Right atrium auricular region (tissue), 2 donors: ENCODE results near the gene CAMSAP3. TPM values are rescaled to one million over a fixed set of nuclear protein-coding genes. Genes with fewer than 3 reads are reported as not detected.

ENCODE experiments used
- DNase-seq: peaks from one replicate; pipeline ENCODE4 v3.0.0-alpha.2; 2019; ENCODE audit warnings: low spot score
- H3K27ac ChIP-seq, 2 donors: fragments of 200-600 bp; sonication (generic); 1 replicate in 1 of 2; 2 replicates in 1 of 2; pipeline ENCODE4 v1.5.1; 2016 to 2019
- H3K27me3 ChIP-seq, 2 donors: fragments of 200-600 bp; sonication (generic); one replicate each; pipeline versions ENCODE4 v1.5.1 to v1.6.0; 2017 to 2019
- H3K36me3 ChIP-seq: fragments of 200-600 bp; sonication (generic); one replicate; pipeline ENCODE4 v1.5.1; 2016
- H3K4me1 ChIP-seq, 2 donors: fragments of 200-600 bp; sonication (generic); one replicate each; pipeline versions ENCODE4 v1.5.1 to v1.6.0; 2017 to 2019
- H3K4me3 ChIP-seq, 2 donors: fragments of 200-600 bp; sonication (generic); 1 replicate in 1 of 2; 2 replicates in 1 of 2; pipeline ENCODE4 v1.5.1; 2017 to 2019; ENCODE audit warnings: mild to moderate bottlenecking in 1 of 2, moderate library complexity in 1 of 2
- H3K9me3 ChIP-seq, 2 donors: fragments of 200-600 bp; sonication (generic); one replicate each; pipeline ENCODE4 v1.5.1; 2019
- total RNA-seq, 2 donors: library from RNA; depleted of rRNA; stranded (reverse); fragments of >200 nt; gene quantifications; one replicate each; pipeline ENCODE4 v1.1.0, GENCODE V29; 2016
- TF ChIP-seq, protein P1 (sequence below), 2 donors: fragments of 200-600 bp; sonication (generic); IDR thresholded peaks; one replicate each; pipeline ENCODE4 v1.5.1; 2019; ENCODE audit warnings: antibody characterized with exemption in 2 of 2

Gene CAMSAP3
- total RNA-seq, 2 donors from 2014 or later: 0.26 to 0.55 TPM

GRCh38 chr19:7618771-7619510, 23.3 kb downstream of the CAMSAP3 start:
- TF ChIP-seq, protein P1, sequence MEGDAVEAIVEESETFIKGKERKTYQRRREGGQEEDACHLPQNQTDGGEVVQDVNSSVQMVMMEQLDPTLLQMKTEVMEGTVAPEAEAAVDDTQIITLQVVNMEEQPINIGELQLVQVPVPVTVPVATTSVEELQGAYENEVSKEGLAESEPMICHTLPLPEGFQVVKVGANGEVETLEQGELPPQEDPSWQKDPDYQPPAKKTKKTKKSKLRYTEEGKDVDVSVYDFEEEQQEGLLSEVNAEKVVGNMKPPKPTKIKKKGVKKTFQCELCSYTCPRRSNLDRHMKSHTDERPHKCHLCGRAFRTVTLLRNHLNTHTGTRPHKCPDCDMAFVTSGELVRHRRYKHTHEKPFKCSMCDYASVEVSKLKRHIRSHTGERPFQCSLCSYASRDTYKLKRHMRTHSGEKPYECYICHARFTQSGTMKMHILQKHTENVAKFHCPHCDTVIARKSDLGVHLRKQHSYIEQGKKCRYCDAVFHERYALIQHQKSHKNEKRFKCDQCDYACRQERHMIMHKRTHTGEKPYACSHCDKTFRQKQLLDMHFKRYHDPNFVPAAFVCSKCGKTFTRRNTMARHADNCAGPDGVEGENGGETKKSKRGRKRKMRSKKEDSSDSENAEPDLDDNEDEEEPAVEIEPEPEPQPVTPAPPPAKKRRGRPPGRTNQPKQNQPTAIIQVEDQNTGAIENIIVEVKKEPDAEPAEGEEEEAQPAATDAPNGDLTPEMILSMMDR (IDR thresholded peaks at IDR 0.05): no peak
- no peaks in the 10 kb centered on the region for H3K9me3 ChIP-seq
- H3K4me3 ChIP-seq: no peak overlapping the region
- DNase-seq: no peak
- H3K4me1 ChIP-seq: no peaks in the 10 kb centered on the region
- peaks cover 50% of the 10 kb centered on the region for H3K36me3 ChIP-seq
- no peaks in the 10 kb centered on the region for H3K27me3 ChIP-seq
- H3K27ac ChIP-seq: no peak overlapping the region

GRCh38 chr19:7619671-7620441, 24.2 kb downstream of the CAMSAP3 start:
- H3K36me3 ChIP-seq: peaks cover 53% of the 10 kb centered on the region
- no peak overlapping the region for H3K27ac ChIP-seq
- H3K4me1 ChIP-seq: no peaks in the 10 kb centered on the region
- H3K27me3 ChIP-seq: no peaks in the 10 kb centered on the region
- no peaks in the 10 kb centered on the region for H3K9me3 ChIP-seq
- TF ChIP-seq, protein P1 (IDR thresholded peaks at IDR 0.05): no peak
- no peak for DNase-seq
- H3K4me3 ChIP-seq: no peak overlapping the region

- Histone ChIP-seq H3K27ac (no peak overlapping the region), H3K36me3 (peaks cover 60% of the 10 kb centered on the region), H3K4me1 (no peaks in the 10 kb centered on the region), H3K4me3 (no peak overlapping the region), H3K9me3 (no peaks in the 10 kb centered on the region), H3K27me3 (no peaks in the 10 kb centered on the region)
- TF ChIP-seq, protein P1 (IDR thresholded peaks at IDR 0.05): no peak
- DNase-seq: no peak
Observed at GRCh38 chr19:7620442-7621412, 25.1 kb downstream of the CAMSAP3 start.

GRCh38 chr19:7622933-7623685, 27.4 kb downstream of the CAMSAP3 start:
- no peaks in the 10 kb centered on the region for H3K27me3 ChIP-seq
- H3K4me3 ChIP-seq: no peak overlapping the region
- DNase-seq: no peak
- peaks cover 0 to 12% of the 10 kb centered on the region in 2 donors for H3K4me1 ChIP-seq
- H3K36me3 ChIP-seq: peaks cover 67% of the 10 kb centered on the region
- no peak overlapping the region for H3K27ac ChIP-seq
- no peaks in the 10 kb centered on the region for H3K9me3 ChIP-seq
- TF ChIP-seq, protein P1 (IDR thresholded peaks at IDR 0.05): no peak
